ENCODE results near the gene SLX4.
"Not testable (repeated sequence)": the region's sequence is repeated elsewhere in the genome, so short reads cannot be mapped to it uniquely, and the experiment has no call there.

SLX4 gene

GRCh38 chr16:3610698-3611145 lies 684 bp downstream of the SLX4 start:
- peak overlapping the region; percentile 88 for H3K4me3 ChIP-seq (ENCODE audit: low read depth, low read length)
- no peak for DNase-seq
- no peaks in the 10 kb centered on the region for H3K27me3 ChIP-seq (replicated peaks)
- TF ChIP-seq CTCF (IDR thresholded peaks at IDR 0.05; ENCODE audit: low read depth, low read length, missing control alignments) = no peak
- in situ Hi-C loops (cut with HindIII; ENCODE audit: low pct_ligation_motif_present, low sequenced_read_pairs) = no loop called here
- no peak overlapping the region for H3K27ac ChIP-seq
- no peaks in the 10 kb centered on the region for H3K36me3 ChIP-seq (replicated peaks)

- peak overlapping the region; percentile 88 for H3K4me3 ChIP-seq (ENCODE audit: low read depth, low read length)
- no peak for DNase-seq
- H3K36me3 ChIP-seq (replicated peaks) = no peaks in the 10 kb centered on the region
- no peaks in the 10 kb centered on the region for H3K27me3 ChIP-seq (replicated peaks)
- no peak for TF ChIP-seq CTCF (IDR thresholded peaks at IDR 0.05; ENCODE audit: low read depth, low read length, missing control alignments)
- in situ Hi-C loops (cut with HindIII; ENCODE audit: low pct_ligation_motif_present, low sequenced_read_pairs) = no loop called here
- H3K27ac ChIP-seq = no peak overlapping the region
Observed at GRCh38 chr16:3609895-3610697, 1.3 kb downstream of the SLX4 start.

- H3K36me3 ChIP-seq (replicated peaks); H3K27me3 ChIP-seq (replicated peaks); H3K27ac ChIP-seq; DNase-seq; in situ Hi-C loops (cut with HindIII; ENCODE audit: low pct_ligation_motif_present, low sequenced_read_pairs); H3K4me3 ChIP-seq (ENCODE audit: low read depth, low read length): not testable (repeated sequence)
Observed at GRCh38 chr16:3608976-3609375, 2.4 kb downstream of the SLX4 start.

GRCh38 chr16:3608069-3608468 lies 3.3 kb downstream of the SLX4 start:
- no peak overlapping the region for H3K4me3 ChIP-seq (ENCODE audit: low read depth, low read length)
- in situ Hi-C loops (cut with HindIII; ENCODE audit: low pct_ligation_motif_present, low sequenced_read_pairs) = no loop called here
- DNase-seq = no peak
- no peak overlapping the region for H3K27ac ChIP-seq
- H3K36me3 ChIP-seq (replicated peaks) = peaks cover 6% of the 10 kb centered on the region
- H3K27me3 ChIP-seq (replicated peaks) = no peaks in the 10 kb centered on the region
- TF ChIP-seq CTCF (IDR thresholded peaks at IDR 0.05; ENCODE audit: low read depth, low read length, missing control alignments) = no peak

DNA sequence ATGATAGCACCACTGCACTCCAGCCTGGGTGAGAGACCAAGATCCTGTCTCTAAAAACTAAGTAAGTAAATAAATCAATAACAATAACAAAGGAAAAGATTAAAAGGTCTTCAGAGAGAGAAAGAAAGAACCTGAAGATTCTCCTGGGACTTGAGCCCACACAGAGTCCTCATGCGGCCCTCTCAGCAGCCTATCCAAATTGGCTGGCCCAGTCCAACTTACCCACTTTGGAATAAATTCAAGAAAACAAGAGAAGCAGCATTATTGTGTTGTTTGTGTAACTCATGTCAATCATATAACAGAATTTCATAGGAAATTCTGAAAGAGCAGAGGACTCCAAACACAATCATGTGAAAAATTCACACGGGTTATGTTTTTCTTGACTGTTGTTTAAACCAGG lies 3.8 kb downstream of the SLX4 start:
- Histone ChIP-seq H3K36me3 (replicated peaks) (peaks cover 9% of the 10 kb centered on the region), H3K4me3 (ENCODE audit: low read depth, low read length) (no peak overlapping the region), H3K27me3 (replicated peaks) (no peaks in the 10 kb centered on the region), H3K27ac (no peak overlapping the region)
- no peak for DNase-seq
- TF ChIP-seq CTCF (IDR thresholded peaks at IDR 0.05; ENCODE audit: low read depth, low read length, missing control alignments) = no peak
- in situ Hi-C loops (cut with HindIII; ENCODE audit: low pct_ligation_motif_present, low sequenced_read_pairs) = no loop called here

DNA sequence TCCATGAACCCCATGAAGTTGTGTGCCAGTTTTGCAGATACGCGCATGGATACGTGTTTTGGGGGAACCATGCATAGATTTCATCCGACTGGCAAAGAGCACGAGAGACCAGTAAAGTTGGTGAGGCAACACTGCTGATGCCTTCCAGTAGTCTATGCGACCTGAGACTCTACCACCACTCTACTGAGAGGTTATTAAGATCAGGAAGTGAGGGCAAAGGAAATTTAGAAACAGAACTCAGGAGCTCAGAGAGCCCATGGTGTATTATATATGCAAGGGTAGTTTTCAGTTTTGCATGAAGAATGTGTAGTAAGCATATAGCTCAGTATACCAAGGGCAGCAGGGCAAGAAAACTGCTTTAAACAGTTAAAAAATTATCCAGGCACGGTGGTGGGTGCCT lies 4.2 kb downstream of the SLX4 start:
- no peak for TF ChIP-seq CTCF (IDR thresholded peaks at IDR 0.05; ENCODE audit: low read depth, low read length, missing control alignments)
- Histone ChIP-seq H3K36me3 (replicated peaks) (peaks cover 9% of the 10 kb centered on the region), H3K27ac (no peak overlapping the region), H3K27me3 (replicated peaks) (no peaks in the 10 kb centered on the region), H3K4me3 (ENCODE audit: low read depth, low read length) (no peak overlapping the region)
- no peak for DNase-seq
- in situ Hi-C loops (cut with HindIII; ENCODE audit: low pct_ligation_motif_present, low sequenced_read_pairs) = no loop called here
